Activated effector memory CD4-positive, alpha-beta T cell treated with Interleukin-2 at 50 U/mL for 16 hours (primary cell): ENCODE results near the gene GABRR3.
"Not testable (repeated sequence)": the region's sequence is repeated elsewhere in the genome, so short reads cannot be mapped to it uniquely, and the experiment has no call there.

Experiments
- DNase-seq: peaks from one replicate; pipeline ENCODE4 v3.0.0-alpha.2; 2020

The GABRR3 gene

GRCh38 chr3:98021830-98022560 is 13.1 kb downstream of the GABRR3 start:
- no peak for DNase-seq

DNA sequence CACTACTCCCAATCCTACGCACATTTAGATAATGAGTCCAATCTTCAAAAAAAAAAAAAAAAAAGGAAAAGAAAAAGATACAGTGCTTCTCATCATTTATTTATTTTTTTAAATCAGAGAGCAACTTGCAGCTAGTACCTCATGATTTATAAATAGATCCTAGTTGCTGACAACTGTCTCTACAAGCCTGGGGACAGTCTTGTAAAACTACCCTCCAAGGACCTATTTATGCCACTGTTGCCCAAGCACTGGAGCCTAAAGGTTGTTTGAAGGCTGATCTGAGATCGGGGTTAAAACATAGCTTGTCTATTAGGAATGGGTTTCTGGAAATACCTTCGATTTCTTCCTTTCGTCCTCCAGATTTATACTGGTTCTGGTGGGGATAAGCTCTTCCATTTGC is 14.7 kb downstream of the GABRR3 start:
- DNase-seq: no peak

GRCh38 chr3:98018301-98018700 is 16.8 kb downstream of the GABRR3 start:
- DNase-seq: no peak

DNA sequence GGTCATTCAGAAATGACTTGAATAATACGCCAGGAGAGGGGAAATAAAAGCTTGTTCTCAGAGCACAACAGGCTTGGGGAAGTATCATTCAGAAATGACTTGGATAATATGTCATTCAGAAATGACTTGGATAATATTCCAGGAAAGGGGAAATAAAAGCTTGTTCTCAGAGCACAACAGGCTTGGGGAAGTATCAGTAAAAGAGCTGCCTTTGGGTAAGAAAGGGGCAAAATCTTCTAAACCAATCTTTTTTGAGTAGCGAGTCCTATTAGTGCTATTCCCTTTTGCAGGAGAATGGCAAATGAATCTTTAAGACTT is 20.9 kb downstream of the GABRR3 start:
- no peak for DNase-seq

DNA sequence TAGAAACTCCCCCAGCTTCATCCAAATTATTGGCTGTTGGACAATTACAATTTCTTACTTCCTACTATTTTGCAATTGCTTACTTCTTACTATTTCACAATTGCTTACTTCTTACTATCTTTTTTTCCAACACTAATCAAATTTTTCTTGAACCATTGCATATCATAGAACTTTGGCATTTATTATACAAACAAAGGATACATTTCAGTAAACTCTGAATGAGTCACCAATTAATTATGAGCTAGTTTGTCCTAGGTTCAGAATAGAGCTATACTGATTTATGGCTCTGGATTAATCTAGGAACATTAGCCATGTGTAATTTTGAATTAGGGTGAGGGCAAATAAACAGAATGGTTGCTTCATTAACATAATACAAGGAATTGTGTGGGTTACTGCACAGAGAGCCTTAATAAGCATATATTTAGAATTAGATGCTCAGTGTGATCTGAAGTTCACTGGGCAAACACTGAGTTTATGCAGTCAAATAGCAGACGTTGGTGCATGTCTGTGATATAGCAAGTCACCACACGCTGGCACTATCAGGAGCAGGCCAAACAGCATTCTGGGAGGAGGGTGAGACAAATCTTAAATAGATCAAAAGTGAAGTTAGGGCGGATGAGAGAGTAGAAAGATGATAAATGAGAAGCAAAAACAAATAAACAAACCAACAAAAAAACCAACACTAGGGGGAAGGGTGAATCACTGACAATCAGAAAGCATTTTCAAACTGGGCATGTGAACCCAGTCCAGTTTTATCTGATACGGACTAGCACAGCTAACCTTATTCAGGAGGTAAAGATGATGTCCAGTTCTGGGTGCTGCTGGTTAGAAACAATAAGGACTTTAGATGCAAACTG is 21.5 kb downstream of the GABRR3 start:
- DNase-seq: no peak

GRCh38 chr3:98012979-98013378 is 22.1 kb downstream of the GABRR3 start:
- no peak for DNase-seq

DNA sequence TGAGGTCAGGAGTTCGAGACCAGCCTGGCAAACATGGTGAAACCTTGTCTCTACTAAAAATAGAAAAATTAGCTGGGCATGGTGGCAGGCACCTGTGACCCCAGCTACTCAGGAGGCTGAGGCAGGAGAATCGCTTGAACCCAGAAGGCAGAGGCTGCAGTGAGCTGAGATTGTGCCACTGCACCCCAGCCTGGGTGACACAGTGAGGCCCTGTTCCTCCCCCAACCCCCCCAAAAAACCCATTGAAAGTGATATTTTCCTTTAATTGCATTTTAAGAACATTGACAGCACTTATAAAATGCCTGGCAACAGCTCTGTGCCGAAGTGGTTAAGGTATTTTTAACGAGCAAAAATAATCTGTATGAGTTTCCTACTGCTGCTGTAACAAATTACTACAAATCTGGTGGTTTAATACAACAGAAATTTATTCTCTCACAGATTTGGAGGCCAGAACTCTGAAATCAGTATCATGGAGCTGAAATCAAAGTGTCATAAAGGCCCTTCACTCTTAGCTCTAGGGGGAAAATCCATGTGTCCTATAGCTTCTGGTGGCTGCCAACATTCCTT is 24.1 kb downstream of the GABRR3 start:
- not testable (repeated sequence) for DNase-seq

DNA sequence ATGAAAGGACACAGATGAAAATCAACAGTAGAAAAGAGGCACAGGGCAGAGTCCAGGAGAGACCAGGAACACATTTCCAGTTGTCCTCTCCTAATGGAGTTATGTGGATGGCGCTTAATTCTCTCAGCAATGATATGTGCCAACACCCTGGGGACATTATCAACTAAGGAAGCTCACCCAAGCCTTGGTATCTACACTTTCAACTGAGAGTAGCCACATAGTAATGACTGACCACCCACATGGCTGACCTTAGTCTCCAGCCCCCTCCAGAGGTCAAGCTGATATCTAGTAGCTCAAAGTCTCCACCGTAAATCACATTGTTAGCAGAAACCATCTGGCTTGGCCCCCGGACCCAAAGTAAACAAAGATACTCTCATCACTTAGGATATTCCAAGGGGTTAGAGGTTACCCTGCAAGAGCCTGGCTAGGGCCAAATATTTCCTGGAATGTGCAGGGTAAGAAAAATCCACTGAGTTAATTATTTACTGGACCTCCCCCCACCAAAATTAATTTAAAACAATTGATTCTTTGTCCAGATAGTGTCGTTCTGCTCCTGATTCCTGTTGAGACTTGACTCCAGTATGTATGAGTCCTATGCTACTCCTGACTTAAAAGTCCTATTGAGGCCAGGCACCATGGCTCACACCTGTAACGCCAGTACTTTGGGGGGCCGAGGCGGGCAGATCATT is 24.8 kb downstream of the GABRR3 start:
- no peak for DNase-seq

- DNase-seq: no peak
Observed at GRCh38 chr3:98008855-98009254, 26.3 kb downstream of the GABRR3 start.

- no peak for DNase-seq
Observed at GRCh38 chr3:98005438-98005837, 29.7 kb downstream of the GABRR3 start.

- DNase-seq: no peak
Observed at GRCh38 chr3:98004721-98005120, 30.4 kb downstream of the GABRR3 start.

- no peak for DNase-seq
Observed at GRCh38 chr3:98003306-98003969, 31.7 kb downstream of the GABRR3 start.

GRCh38 chr3:98002717-98003116 is 32.4 kb downstream of the GABRR3 start:
- DNase-seq: no peak

DNA sequence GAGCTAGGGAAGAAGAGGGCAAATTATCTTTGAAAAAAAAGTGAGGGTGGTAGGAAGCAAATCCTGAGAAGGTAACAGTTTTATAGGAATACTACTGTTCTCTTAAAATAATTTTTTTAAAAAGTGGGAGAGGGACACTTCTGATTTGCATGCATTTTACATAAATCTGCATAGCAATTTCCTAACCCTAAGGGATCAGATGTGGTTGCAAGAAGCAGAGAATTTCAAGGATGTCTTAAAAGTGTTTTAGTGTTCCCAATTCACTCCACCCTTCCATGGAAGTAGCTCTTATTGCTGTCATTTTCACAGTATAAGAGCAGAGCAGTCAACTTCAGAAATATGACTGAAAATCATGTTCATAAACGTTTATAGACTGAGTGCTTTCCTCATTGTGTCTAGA is 35.1 kb downstream of the GABRR3 start:
- DNase-seq: no peak

GRCh38 chr3:97999103-97999502 is 36.0 kb downstream of the GABRR3 start:
- DNase-seq: no peak

DNA sequence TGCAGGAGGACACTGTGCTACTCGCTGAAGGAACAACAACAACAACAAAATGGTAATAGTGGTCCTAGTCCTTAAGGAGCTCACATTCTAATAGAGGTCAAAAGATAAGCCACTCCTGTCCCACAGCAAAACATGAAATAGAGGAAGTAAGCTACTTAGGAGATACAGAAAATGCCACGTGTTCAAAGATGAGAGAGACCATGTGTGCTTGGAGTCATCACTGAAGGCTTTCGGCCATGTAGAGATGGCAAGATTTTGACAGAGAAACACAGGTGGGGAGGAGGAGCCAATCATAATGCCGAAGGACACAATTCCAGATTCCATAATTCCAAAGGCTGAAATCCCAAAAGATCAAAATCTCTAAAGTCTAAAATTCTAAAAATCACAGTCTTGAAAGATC is 38.1 kb downstream of the GABRR3 start:
- DNase-seq: no peak

DNA sequence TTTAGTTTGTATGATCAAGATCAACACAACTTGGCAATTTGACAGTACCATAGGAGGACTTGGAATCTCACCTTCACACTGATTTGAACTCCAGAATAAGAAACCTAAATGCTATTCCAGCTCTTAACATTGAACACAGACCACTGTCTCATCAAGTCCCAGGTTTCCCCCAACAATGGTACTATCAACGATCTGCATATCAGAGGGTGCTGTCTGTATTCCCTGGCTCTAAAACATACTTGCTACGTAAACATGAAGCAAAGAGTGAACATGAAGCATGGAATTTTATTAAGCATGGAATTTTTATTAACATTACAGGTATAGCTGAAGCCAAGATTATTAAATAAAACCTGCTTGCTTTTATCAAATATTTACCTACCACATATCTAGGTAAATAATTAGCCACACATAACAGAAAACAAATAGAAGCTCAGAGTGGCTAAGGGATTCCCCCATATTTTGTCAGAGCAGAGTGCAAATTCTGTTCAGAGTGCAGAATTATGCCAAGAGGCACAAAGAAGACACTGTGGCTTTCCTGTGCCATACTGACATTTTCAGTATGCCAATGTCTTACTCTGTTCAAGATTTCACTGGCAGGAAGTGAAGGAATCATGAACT is 40.7 kb downstream of the GABRR3 start:
- no peak for DNase-seq

DNA sequence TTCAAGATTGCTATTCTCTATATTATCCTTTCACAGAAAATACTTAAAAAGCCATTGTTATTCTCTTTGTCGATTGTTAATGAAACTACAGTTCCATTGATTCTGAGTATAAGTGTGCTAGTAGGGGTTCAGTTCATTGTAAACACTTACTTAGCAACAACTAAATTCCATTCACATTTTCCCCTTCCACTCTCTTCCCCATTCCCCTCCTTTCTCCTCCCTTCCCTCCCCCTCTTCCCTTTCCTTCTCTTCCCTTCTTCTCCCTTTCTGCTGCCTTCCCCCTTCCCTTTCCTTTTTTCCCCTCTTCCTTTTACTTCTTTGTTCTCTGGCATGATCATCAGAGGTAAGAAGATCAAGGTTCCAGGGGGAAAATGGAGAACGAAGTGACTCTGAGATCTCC is 41.6 kb downstream of the GABRR3 start:
- DNase-seq: no peak

DNA sequence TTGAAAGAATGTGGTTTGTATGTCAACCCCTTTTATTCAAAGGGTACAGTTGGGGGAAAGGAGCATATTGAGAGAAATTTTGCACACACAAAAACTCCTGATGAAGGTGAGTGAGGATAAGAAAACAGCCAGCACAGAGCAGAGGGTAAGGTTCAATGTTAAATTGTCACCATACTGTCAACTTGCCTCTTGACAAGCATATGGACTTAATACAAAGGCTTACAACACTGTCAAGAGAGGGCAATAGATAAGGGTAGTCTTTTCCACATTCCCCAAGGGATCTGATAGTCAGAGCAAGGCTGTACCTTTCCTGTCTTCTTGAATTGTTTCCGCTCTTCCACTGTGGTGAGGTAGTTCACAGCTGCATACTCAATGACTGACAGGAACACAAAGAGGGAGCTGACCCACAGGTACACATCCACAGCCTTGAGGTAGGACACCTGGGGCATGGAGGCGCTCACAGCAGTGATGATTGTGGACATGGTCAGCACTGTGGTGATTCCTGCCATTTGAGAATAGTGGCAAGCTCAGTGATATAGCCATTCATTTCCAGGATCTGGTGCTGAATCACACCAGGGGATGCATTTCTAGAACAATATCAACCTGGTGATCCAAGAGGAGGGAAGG is 42.5 kb downstream of the GABRR3 start:
- DNase-seq: no peak

GRCh38 chr3:97991293-97991682 is 43.8 kb downstream of the GABRR3 start:
- DNase-seq: no peak

DNA sequence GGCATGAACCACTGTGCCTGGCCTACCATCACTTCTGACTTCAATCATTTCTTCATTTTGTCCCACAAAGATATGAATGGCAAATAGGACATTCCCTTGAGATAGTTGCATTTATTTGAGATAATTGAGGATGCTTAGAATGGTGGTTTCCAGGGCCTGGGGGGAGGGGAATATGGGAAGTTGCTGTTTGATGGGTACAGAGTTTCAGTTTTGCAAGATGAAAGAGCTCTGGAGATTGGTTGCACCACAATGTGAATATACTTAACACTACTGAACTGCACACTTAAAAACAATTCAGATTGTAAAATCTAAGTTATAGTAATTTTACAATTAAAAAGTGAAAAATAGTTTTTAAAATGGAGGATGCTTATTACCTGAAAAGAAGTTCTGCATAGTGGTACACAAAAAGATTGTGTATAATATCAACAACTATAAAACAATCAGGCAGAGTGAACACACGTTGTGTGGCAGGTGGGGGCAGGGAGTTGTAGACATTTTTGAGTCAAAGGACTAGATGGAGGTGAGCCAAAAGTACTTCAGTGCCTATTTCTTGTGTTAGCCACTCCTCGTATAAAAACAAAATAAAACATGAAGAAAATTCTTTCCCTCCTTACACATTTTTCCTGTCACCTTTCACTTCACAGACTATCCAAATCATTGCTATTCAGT is 44.4 kb downstream of the GABRR3 start:
- DNase-seq: no peak
